B cell (primary cell): Measurements from ENCODE around the gene CLEC19A.

Experiments
- CTCF ChIP-seq: fragments of 200-600 bp; IDR thresholded peaks from one replicate; pipeline ENCODE4 v1.8.0; 2022; ENCODE audit warnings: antibody characterized with exemption, mild to moderate bottlenecking
- EZH2 ChIP-seq: IDR thresholded peaks from 2 replicates; pipeline ENCODE4 v1.6.1; 2012; ENCODE audit warnings: borderline replicate concordance, low read depth, mild to moderate bottlenecking, moderate library complexity, low read length; ENCODE audit not compliant: insufficient read depth, poor library complexity, severe bottlenecking

GRCh38 chr16:19286827-19287226 lies 1.3 kb downstream of the CLEC19A start:
- no peak for TF ChIP-seq CTCF
- no peak for TF ChIP-seq EZH2
